ENCODE data around the gene RSRP1.
"Not testable (repeated sequence)": the region's sequence is repeated elsewhere in the genome, so short reads cannot be mapped to it uniquely, and the experiment has no call there.

RSRP1 gene

GRCh38 chr1:25247024-25247828 is at the start of gene RSRP1:
TSS of gene RSRP1 (minus strand) at chr1:25247454. CDS start at chr1:25246963, 491 bp downstream.
- peak; percentile 99 for DNase-seq

GRCh38 chr1:25296501-25296900 is 49.2 kb upstream of the RSRP1 start:
- not testable (repeated sequence) for DNase-seq

- DNase-seq = not testable (repeated sequence)
Measured at GRCh38 chr1:25294889-25295826, 47.9 kb upstream of the RSRP1 start.

GRCh38 chr1:25293426-25293825 is 46.2 kb upstream of the RSRP1 start:
- not testable (repeated sequence) for DNase-seq

- DNase-seq = not testable (repeated sequence)
Measured at GRCh38 chr1:25290043-25290442, 42.8 kb upstream of the RSRP1 start.

GRCh38 chr1:25288573-25289101 is 41.4 kb upstream of the RSRP1 start:
- DNase-seq = not testable (repeated sequence)

GRCh38 chr1:25287164-25287563 is 39.9 kb upstream of the RSRP1 start:
- DNase-seq = not testable (repeated sequence)

- DNase-seq = not testable (repeated sequence)
Measured at GRCh38 chr1:25285862-25286261, 38.6 kb upstream of the RSRP1 start.

- not testable (repeated sequence) for DNase-seq
Measured at GRCh38 chr1:25279693-25280111, 32.4 kb upstream of the RSRP1 start.

GRCh38 chr1:25278790-25279189 is 31.5 kb upstream of the RSRP1 start:
- DNase-seq = not testable (repeated sequence)

- DNase-seq = not testable (repeated sequence)
Measured at GRCh38 chr1:25278358-25278757, 31.1 kb upstream of the RSRP1 start.

GRCh38 chr1:25277295-25277694 is 30.0 kb upstream of the RSRP1 start:
- DNase-seq = not testable (repeated sequence)

GRCh38 chr1:25275648-25276047 is 28.4 kb upstream of the RSRP1 start:
- not testable (repeated sequence) for DNase-seq

- not testable (repeated sequence) for DNase-seq
Measured at GRCh38 chr1:25272238-25272637, 25.0 kb upstream of the RSRP1 start, which contains the start of gene RHD. TSS of gene RHD (plus strand) at chr1:25272509. CDS start at chr1:25272548, 39 bp downstream.

- not testable (repeated sequence) for DNase-seq
Measured at GRCh38 chr1:25268143-25268760, 21.0 kb upstream of the RSRP1 start.

GRCh38 chr1:25267288-25268142 is 20.3 kb upstream of the RSRP1 start:
- DNase-seq = peak; percentile 77

- not testable (repeated sequence) for DNase-seq
Measured at GRCh38 chr1:25266554-25267287, 19.5 kb upstream of the RSRP1 start.

GRCh38 chr1:25260336-25260735 is 13.1 kb upstream of the RSRP1 start:
- not testable (repeated sequence) for DNase-seq

GRCh38 chr1:25259813-25260212 is 12.6 kb upstream of the RSRP1 start:
- DNase-seq = not testable (repeated sequence)

- DNase-seq = no peak
Measured at GRCh38 chr1:25257196-25257595, 9.9 kb upstream of the RSRP1 start.

- DNase-seq = no peak
Measured at GRCh38 chr1:25256578-25256965, 9.3 kb upstream of the RSRP1 start.

Measured in femur (tissue), 1 donor.